Sigmoid colon (tissue), 4 donors: ENCODE measurements around the gene BAIAP3.

Experiments
- POLR2A ChIP-seq, 2 donors: fragments of 450-650 bp; IDR thresholded peaks; one replicate each; pipeline ENCODE4 v1.6.1; 2016; ENCODE audit warnings: antibody characterized with exemption in 2 of 2, mild to moderate bottlenecking in 2 of 2, moderate library complexity in 2 of 2
- POLR2AphosphoS5 ChIP-seq, 4 donors: sonication (generic); formaldehyde crosslinking; IDR thresholded peaks; one replicate each; pipeline ENCODE4 v1.6.1; 2017; ENCODE audit warnings: antibody characterized with exemption in 4 of 4
- TF ChIP-seq, protein P1 (sequence below), 4 experiments: fragments of 450-650 bp in 3 of 4; fragments of 200-600 bp in 1 of 4; IDR thresholded peaks; one replicate each; pipeline ENCODE4 v1.5.1; 2016 to 2019; ENCODE audit warnings: antibody characterized with exemption in 4 of 4, mild to moderate bottlenecking in 3 of 4, moderate library complexity in 2 of 4

DNA sequence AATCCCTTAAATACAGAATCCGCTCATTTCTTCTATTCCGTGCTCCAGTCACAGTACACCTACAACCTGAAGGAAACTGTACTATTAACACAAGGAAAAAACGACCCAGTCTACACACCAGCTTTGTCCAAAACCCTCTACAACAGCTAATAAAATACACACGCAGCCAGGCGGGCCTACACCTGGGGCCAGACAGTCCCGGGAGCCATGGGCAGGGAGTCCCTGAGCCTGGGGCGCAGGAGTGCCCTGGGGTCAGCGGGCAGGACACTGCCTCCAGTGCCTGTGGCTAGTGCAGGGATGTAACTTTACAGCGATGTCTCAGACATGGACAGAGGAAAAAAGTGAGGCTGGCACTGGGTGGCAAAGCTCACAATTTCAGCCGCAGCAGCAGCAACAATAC is 46.8 kb downstream of the BAIAP3 start:
- TF ChIP-seq, protein P1, sequence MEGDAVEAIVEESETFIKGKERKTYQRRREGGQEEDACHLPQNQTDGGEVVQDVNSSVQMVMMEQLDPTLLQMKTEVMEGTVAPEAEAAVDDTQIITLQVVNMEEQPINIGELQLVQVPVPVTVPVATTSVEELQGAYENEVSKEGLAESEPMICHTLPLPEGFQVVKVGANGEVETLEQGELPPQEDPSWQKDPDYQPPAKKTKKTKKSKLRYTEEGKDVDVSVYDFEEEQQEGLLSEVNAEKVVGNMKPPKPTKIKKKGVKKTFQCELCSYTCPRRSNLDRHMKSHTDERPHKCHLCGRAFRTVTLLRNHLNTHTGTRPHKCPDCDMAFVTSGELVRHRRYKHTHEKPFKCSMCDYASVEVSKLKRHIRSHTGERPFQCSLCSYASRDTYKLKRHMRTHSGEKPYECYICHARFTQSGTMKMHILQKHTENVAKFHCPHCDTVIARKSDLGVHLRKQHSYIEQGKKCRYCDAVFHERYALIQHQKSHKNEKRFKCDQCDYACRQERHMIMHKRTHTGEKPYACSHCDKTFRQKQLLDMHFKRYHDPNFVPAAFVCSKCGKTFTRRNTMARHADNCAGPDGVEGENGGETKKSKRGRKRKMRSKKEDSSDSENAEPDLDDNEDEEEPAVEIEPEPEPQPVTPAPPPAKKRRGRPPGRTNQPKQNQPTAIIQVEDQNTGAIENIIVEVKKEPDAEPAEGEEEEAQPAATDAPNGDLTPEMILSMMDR (IDR thresholded peaks at IDR 0.05), result no peak
- TF ChIP-seq POLR2AphosphoS5 (IDR thresholded peaks at IDR 0.05) (no peak), POLR2A (IDR thresholded peaks at IDR 0.05) (no peak)
